Anterior cingulate cortex (tissue), 58 donors: ENCODE data around the gene TSNAX.
"Not testable (repeated sequence)": the region's sequence is repeated elsewhere in the genome, so short reads cannot be mapped to it uniquely, and the experiment has no call there.

Source experiments
- DNase-seq, 58 donors: peaks; one replicate each; lab custom pipeline; 2025; lab: John Stamatoyannopoulos, UW

TSNAX gene

DNA sequence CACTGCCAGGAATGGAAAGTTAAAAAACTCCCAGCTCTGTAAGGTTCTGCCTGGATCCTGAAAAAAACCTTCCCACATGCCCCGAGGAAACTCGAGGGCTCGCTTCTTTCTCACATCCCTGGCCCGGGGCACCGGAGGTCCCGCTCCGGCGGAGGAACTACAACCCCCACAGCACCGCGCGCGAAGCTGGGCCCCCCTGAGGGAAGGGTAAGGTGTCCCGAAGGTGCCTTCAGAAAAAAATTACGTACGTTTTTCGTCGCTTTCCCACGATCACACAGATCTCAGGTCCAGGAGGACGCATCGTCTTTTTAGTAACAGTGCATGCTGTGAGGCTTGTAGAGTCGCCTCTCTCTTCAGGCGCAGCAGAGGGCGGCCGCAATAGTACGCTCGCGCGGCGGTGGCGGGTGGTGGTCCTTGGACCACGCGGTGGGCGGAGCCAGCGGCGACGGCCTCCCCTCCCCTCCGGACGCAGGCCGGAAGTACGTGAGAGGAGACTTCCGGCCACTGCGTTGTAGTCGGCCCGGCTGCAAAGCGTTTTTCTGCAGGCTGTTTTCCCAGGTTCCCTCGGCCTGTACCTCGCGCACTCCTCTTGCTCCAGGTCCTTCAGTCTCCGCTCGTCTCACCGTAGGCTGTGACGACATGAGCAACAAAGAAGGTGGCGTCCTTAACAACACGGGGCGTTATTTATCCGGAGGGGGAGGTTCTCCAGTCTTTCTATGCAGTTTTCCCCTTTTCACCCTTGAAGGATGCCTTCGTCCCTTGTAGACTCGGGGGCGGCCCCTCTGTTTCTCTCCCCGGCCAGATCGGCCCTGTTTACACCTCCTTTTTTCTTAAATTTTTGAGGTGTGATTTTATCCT, at the start of gene TSNAX:
TSS of gene TSNAX (plus strand) at position 498 of the 858 bp plus-strand sequence. CDS start at position 640, 142 bp downstream.
- DNase-seq, result peak; percentile 51 to 97 (median 89)

DNA sequence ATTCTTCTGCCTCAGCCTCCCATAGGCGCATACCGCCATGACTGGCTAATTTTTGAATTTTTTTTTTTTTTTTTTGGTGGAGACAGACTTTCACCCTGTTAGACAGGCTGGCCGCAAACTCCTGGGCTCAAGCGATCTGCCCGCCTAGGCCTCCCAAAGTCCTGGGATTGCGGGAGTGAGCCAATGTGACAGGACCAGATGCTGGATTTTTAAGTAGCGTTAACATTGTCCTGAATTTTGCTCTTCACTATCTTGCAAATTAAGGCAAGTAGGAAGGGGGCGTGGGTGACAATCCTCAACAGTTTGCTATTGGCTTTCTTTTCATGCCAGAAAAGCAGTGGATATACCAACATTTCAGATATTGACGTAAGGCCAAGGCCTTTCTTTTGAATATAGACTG, 49.7 kb upstream of the TSNAX start:
- DNase-seq, result no peak

DNA sequence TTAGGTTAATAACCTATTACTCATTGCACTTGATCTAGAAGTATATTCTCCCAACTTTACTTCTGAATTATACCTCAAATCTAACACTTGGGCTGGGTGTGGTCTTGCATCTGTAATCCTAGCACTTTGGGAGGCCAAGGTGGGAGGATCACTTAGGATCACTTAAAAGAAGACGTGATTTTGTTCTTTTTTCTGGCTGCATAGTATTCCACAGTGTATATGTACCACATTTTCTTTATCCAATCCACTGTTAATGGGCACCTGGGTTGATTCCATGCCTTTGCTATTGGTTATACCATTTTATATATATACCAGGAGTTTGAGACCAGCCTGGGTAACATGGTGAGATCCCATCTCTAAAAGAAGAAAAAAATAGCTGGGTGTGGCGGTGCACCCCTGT, 48.5 kb upstream of the TSNAX start:
- no peak for DNase-seq

GRCh38 chr1:231481289-231481688, 47.2 kb upstream of the TSNAX start:
- DNase-seq, result no peak

GRCh38 chr1:231485029-231485784, 43.3 kb upstream of the TSNAX start:
- no peak for DNase-seq

- DNase-seq, result no peak
These were observed 41.5 kb upstream of the TSNAX start for GRCh38 chr1:231487019-231487418.

GRCh38 chr1:231487910-231488309, 40.6 kb upstream of the TSNAX start:
- DNase-seq, result no peak

GRCh38 chr1:231493421-231494185, 34.9 kb upstream of the TSNAX start:
- no peak for DNase-seq

GRCh38 chr1:231494439-231495110, 33.9 kb upstream of the TSNAX start:
- DNase-seq, result no peak

GRCh38 chr1:231497629-231498152, 30.8 kb upstream of the TSNAX start:
- DNase-seq, result no peak

- no peak for DNase-seq
These were observed 29.2 kb upstream of the TSNAX start for GRCh38 chr1:231499148-231499763.

DNA sequence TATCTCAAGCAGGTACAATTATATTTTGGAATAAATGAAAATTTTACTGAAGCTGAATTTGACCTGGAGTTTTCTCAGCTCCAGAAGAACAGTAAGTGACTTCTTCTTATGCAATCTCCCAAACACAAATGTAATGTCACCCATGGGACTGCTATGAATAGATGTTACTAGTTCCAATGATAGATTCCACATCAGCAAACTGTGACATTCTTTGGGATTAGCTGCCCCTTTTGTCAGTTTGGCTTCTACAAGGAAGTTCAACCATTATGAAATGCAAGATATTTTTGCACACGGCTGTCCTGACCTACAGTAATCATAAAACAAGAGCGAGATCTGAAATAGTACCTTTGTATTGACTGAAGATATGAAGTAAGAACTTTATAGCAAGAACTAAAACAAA, 27.8 kb upstream of the TSNAX start:
- no peak for DNase-seq

DNA sequence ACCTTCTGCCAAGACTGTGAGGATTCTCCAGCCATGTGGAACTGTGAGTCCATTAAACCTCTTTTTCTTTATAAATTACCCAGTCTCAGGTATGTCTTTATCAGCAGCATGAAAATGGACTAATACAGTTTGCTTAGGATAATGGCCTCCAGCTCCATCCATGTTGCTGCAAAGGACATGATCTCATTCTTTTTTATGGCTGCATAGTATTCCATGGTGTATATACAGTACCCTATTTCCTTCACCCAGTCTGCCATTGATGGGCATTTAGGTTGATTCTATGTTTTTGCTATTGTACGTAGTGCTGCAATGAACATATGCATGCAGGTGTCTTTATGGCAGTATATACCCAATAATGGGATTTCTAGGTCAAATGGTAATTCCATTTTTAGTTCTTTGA, 25.3 kb upstream of the TSNAX start:
- not testable (repeated sequence) for DNase-seq

DNA sequence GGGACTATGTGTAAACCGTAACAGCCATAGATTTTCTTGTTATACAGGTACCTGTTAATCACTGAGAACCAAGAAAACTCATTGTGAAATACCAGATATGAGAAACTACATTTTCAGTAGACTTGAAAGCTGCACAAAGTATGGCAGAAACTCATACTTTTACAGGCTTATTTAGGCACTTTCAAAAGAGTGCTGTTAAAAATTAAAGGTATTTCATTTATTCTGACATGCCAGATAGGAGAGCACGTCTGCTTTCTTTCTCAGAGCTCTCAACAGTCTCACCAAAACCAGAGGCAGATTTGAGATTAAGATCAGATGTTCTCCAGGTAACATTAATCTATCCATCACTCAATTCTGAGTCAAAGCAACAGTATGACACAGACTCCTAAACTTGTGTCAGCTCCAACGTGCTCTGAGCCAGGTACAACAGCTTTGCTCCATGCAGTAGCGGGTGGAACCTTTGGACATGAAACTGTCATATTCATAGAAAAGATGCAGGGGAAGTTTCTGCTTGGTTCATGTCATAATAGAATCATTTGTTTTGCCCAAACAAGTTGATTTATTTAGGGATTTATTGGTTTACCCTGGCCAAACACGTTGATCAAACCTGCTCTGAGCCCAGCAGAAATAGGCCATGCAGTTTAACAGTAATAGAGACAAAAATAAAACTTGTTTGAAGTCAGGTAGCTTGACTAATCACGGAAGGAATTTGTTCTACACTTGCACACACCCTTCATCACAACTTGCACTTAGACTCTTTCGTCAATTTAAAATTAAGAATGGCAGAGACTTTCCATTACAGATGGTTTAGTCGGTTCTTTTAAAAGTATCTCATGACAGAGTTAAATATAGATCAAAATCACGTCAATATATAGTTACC, 20.8 kb upstream of the TSNAX start:
- no peak for DNase-seq

DNA sequence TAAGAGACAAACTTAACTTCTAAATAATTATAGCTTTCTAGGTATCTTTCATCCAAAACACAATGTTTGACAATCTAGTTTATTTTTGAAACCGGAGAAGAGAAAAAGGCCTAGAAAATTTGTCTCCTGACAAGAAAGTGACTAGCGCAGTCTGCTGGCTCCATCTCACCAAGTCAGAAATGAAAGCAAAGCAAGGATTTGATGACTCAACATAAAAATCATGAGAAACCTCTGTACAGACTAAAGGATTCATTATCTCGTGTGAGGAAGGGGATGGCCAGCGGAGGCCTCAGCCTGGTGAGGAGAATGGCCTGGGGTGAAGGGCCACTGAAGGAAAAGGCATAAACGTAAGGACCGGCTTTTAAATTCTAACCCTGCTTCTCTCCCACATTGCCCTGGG, 20.0 kb upstream of the TSNAX start:
- DNase-seq, result no peak

DNA sequence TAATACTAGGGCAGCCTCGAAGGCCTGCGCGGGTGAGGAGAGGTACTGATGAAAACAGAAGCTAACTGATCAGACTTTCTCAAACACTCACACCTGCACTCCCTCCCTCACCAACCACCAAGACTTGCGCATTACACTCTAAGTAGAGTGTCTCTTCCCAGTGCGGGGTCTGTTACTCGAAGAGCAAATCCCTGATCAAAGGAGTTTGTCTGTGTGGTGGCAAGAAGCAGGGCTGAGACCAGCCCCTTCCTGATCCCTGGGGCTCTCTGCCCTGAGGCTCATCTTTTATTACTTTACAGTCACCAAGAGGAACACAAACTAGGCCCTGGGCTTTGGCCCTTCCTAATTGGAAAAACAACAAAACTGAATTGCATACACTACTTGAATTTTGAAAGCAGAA, 19.5 kb upstream of the TSNAX start:
- DNase-seq, result no peak

- no peak for DNase-seq
These were observed 16.2 kb upstream of the TSNAX start for GRCh38 chr1:231512147-231512698.

GRCh38 chr1:231515748-231516147, 12.7 kb upstream of the TSNAX start:
- peak in 1 of 58 donors; percentile 0 for DNase-seq
